Measurements from ENCODE around the gene SCNN1G.

SCNN1G gene

GRCh38 chr16:23256440-23256839 is 73.9 kb downstream of the SCNN1G start:
- DNase-seq, result no peak

- no peak for DNase-seq
Measured at GRCh38 chr16:23257682-23258081, 75.1 kb downstream of the SCNN1G start.

- DNase-seq, result no peak
Measured at GRCh38 chr16:23258919-23259237, 76.3 kb downstream of the SCNN1G start.

Measured in hematopoietic multipotent progenitor cell treated with erythropoietin and hydrocortisone succinate and interleukin-3 and kit ligand, for 4 days (in vitro differentiated cells).